Breast epithelium (tissue), 3 donors: Measurements from ENCODE around the gene AGTPBP1.

Experiments used
- POLR2A ChIP-seq: fragments of 450-650 bp; IDR thresholded peaks from one replicate; pipeline ENCODE4 v1.6.1; 2016; ENCODE audit warnings: antibody characterized with exemption, mild to moderate bottlenecking, moderate library complexity
- TF ChIP-seq, protein P1 (sequence below), 3 donors: fragments of 450-650 bp; IDR thresholded peaks; one replicate each; pipeline ENCODE4 v1.5.1; 2016 to 2017; ENCODE audit warnings: antibody characterized with exemption in 3 of 3, mild to moderate bottlenecking in 3 of 3, moderate library complexity in 3 of 3

DNA sequence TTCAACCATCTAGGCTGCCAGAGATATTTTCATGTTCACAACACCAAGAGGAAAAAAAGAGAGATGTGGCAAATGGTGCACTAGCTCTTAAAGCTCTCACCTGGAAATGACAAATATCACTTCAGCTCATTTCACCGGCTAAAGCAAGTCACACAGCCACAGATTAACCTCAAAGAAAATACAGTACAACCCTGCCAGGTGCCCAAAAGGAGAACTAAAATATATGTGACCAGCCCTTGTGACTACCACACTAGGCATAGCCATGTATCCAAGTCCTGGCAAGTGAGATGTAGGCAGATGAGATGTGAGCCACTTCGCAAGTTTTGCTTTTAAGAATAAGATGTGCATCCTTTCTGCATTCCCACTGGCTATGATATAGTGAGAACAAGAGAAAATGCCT, 41.4 kb downstream of the AGTPBP1 start:
- TF ChIP-seq, protein P1, sequence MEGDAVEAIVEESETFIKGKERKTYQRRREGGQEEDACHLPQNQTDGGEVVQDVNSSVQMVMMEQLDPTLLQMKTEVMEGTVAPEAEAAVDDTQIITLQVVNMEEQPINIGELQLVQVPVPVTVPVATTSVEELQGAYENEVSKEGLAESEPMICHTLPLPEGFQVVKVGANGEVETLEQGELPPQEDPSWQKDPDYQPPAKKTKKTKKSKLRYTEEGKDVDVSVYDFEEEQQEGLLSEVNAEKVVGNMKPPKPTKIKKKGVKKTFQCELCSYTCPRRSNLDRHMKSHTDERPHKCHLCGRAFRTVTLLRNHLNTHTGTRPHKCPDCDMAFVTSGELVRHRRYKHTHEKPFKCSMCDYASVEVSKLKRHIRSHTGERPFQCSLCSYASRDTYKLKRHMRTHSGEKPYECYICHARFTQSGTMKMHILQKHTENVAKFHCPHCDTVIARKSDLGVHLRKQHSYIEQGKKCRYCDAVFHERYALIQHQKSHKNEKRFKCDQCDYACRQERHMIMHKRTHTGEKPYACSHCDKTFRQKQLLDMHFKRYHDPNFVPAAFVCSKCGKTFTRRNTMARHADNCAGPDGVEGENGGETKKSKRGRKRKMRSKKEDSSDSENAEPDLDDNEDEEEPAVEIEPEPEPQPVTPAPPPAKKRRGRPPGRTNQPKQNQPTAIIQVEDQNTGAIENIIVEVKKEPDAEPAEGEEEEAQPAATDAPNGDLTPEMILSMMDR (IDR thresholded peaks at IDR 0.05), result no peak
- TF ChIP-seq POLR2A, result no peak
